Central memory CD4-positive, alpha-beta T cell (primary cell): ENCODE data around the gene WASF2.
"Not testable (repeated sequence)": the region's sequence is repeated elsewhere in the genome, so short reads cannot be mapped to it uniquely, and the experiment has no call there.

Experiments used
- DNase-seq: peaks from one replicate; pipeline ENCODE4 v3.0.0; 2022

Gene WASF2

GRCh38 chr1:27394925-27395324 lies 95.0 kb downstream of the WASF2 start:
- no peak for DNase-seq

- DNase-seq = no peak
Measured at GRCh38 chr1:27394282-27394658, 95.7 kb downstream of the WASF2 start.

GRCh38 chr1:27393641-27394281 lies 96.2 kb downstream of the WASF2 start:
- DNase-seq = no peak

- DNase-seq = no peak
Measured at GRCh38 chr1:27392778-27393635, 97.0 kb downstream of the WASF2 start.

GRCh38 chr1:27392096-27392777 lies 97.7 kb downstream of the WASF2 start, which contains the start of gene GPR3:
TSS of gene GPR3 (plus strand) at chr1:27392622. CDS start at chr1:27393799, 1,177 bp downstream.
- DNase-seq = peak; percentile 88

GRCh38 chr1:27391511-27392095 lies 98.4 kb downstream of the WASF2 start:
- no peak for DNase-seq

- DNase-seq = peak; percentile 60
Measured at GRCh38 chr1:27388337-27389005, 101.5 kb downstream of the WASF2 start.

GRCh38 chr1:27384797-27385196 lies 105.2 kb downstream of the WASF2 start:
- DNase-seq = not testable (repeated sequence)

- DNase-seq = no peak
Measured at GRCh38 chr1:27383661-27384060, 106.3 kb downstream of the WASF2 start.

- DNase-seq = peak; percentile 28
Measured at GRCh38 chr1:27383039-27383605, 106.8 kb downstream of the WASF2 start, which contains the start of gene CD164L2. TSS of gene CD164L2 (minus strand) at chr1:27383333. CDS start at chr1:27383239, 94 bp downstream.

- DNase-seq = no peak
Measured at GRCh38 chr1:27381969-27382762, 107.8 kb downstream of the WASF2 start.

- no peak for DNase-seq
Measured at GRCh38 chr1:27380766-27381733, 108.9 kb downstream of the WASF2 start.

- no peak for DNase-seq
Measured at GRCh38 chr1:27380224-27380623, 109.7 kb downstream of the WASF2 start.

GRCh38 chr1:27379564-27380122 lies 110.3 kb downstream of the WASF2 start:
- no peak for DNase-seq

- DNase-seq = no peak
Measured at GRCh38 chr1:27377760-27378495, 112.0 kb downstream of the WASF2 start.

GRCh38 chr1:27374362-27375086 lies 115.4 kb downstream of the WASF2 start, which contains the start of gene FCN3:
TSS of gene FCN3 (minus strand) at chr1:27374824. CDS start at chr1:27374818, 6 bp downstream.
- no peak for DNase-seq

GRCh38 chr1:27372808-27373690 lies 116.9 kb downstream of the WASF2 start:
- DNase-seq = no peak
